Mesodermal cell (in vitro differentiated cells): ENCODE data around the gene ITGA2.
"Not testable (repeated sequence)": the region's sequence is repeated elsewhere in the genome, so short reads cannot be mapped to it uniquely, and the experiment has no call there.

Source experiments
- H3K27ac ChIP-seq: 2 replicates; pipeline ENCODE4 v1.7.0; 2013; ENCODE audit warnings: mild to moderate bottlenecking, low read depth, low read length, moderate library complexity; ENCODE audit not compliant: severe bottlenecking
- H3K36me3 ChIP-seq: 2 replicates; pipeline ENCODE4 v1.7.1; 2013; ENCODE audit warnings: mild to moderate bottlenecking, low read length, moderate library complexity; ENCODE audit not compliant: control insufficient read depth, insufficient read depth
- H3K4me1 ChIP-seq: one replicate; pipeline ENCODE4 v1.7.1; 2013; ENCODE audit warnings: mild to moderate bottlenecking, low read length; ENCODE audit not compliant: insufficient read depth, control insufficient read depth, poor library complexity, severe bottlenecking
- H3K4me3 ChIP-seq: 2 replicates; pipeline ENCODE4 v1.7.0; 2013; ENCODE audit warnings: low read length, control low read depth, mild to moderate bottlenecking; ENCODE audit not compliant: insufficient read depth, poor library complexity, severe bottlenecking; ENCODE audit errors: extremely low read depth
- H3K9me3 ChIP-seq: 2 replicates; pipeline ENCODE4 v1.7.1; 2013; ENCODE audit warnings: mild to moderate bottlenecking, low read length, moderate library complexity; ENCODE audit not compliant: control insufficient read depth
- WGBS, 2 experiments: methylation state at CpG; one replicate each; pipeline ENCODE4 v1.1.5; 2013; ENCODE audit warnings: missing lambda C conversion rate in 2 of 2; ENCODE audit not compliant: insufficient coverage in 2 of 2; 5-methylcytosine and 5-hydroxymethylcytosine counted together

Gene ITGA2

DNA sequence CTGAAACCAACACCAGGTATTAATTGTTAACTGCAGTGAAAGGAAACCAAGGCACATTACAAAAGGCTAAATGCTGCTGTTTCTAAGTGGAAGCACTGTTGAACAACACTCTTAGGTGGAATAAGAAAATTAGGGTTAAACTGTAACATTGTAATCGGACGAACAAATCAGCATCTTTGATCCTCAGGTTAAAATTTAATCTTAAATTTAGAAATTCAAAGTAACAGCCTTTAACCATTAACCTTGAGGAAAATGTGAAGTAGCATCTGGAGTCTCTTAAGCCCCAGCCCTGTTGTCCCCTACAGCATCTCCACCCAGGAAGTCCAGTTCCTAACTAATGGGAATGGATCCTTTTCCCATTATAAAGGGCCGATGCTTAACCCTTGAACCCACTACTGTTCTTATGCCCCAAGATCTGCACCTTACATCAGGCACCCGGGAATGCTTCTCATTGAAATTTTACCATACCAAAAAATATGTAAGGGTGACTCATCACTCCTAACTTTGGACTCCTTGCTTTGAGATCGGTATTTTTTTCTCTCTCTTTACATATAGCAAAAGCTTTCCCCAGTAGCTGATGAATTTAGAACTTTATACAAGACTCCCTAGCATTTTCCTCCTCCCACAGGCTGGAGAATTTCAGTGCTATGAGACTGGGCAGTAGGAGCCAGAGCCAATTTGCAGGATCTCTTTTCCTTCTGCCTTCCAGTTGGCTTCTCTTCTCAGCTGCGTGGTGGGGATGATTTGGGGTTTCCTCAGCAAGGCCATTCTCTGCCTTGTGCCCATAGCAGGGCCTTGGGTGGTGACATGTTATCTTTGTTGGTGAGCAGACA is 32.0 kb upstream of the ITGA2 start:
- Histone ChIP-seq H3K4me3 (no peak overlapping the region), H3K36me3 (peaks cover 12% of the 10 kb centered on the region), H3K4me1 (no peaks in the 10 kb centered on the region), H3K9me3 (no peaks in the 10 kb centered on the region), H3K27ac (no peak overlapping the region)
- 88 to 95% methylated on average over 2 to 3 of the region's 6 CpGs for WGBS, 2 experiments

- peaks cover 2% of the 10 kb centered on the region for H3K36me3 ChIP-seq
- H3K27ac ChIP-seq = no peak overlapping the region
- no peaks in the 10 kb centered on the region for H3K9me3 ChIP-seq
- H3K4me3 ChIP-seq = no peak overlapping the region
- WGBS, 2 experiments = 88 to 94% methylated on average over 2 of the region's 2 CpGs
- H3K4me1 ChIP-seq = no peaks in the 10 kb centered on the region
These were observed 27.9 kb upstream of the ITGA2 start for GRCh38 chr5:52961274-52961681.

- 100% methylated on average over 1 of the region's 1 CpG; no CpG with 5 or more reads in 1 of the 2 experiments for WGBS, 2 experiments
- H3K4me1 ChIP-seq = no peaks in the 10 kb centered on the region
- no peaks in the 10 kb centered on the region for H3K36me3 ChIP-seq
- no peak overlapping the region for H3K27ac ChIP-seq
- H3K4me3 ChIP-seq = no peak overlapping the region
- no peaks in the 10 kb centered on the region for H3K9me3 ChIP-seq
These were observed 25.5 kb upstream of the ITGA2 start for GRCh38 chr5:52963636-52964035.

GRCh38 chr5:52964138-52964537 is 25.0 kb upstream of the ITGA2 start:
- Histone ChIP-seq H3K4me1 (no peaks in the 10 kb centered on the region), H3K27ac (no peak overlapping the region), H3K9me3 (no peaks in the 10 kb centered on the region), H3K36me3 (no peaks in the 10 kb centered on the region), H3K4me3 (no peak overlapping the region)
- 100% methylated on average over 1 of the region's 1 CpG; no CpG with 5 or more reads in 1 of the 2 experiments for WGBS, 2 experiments

DNA sequence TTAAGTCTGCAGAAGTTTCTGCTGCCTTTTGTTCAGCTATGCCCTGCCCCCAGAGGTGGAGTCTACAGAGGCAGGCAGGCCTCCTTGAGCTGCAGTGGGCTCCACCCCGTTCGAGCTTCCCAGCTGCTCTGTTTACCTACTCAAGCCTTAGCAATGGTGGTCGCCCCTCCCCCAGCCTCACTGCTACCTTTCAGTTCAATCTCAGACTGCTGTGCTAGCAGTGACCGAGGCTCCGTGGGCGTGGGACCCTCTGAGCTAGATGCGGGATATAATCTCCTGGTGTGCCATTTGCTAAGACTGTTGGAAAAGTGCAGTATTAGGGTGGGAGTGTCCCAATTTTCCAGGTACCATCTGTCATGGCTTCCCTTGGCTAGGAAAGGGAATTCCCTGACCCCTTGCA is 13.0 kb upstream of the ITGA2 start:
- not testable (repeated sequence) for H3K4me1 ChIP-seq, H3K36me3 ChIP-seq, H3K27ac ChIP-seq, H3K4me3 ChIP-seq
- H3K9me3 ChIP-seq = peaks cover 15% of the 10 kb centered on the region
- WGBS, 2 experiments = 43 to 62% methylated on average over 3 of the region's 7 CpGs

DNA sequence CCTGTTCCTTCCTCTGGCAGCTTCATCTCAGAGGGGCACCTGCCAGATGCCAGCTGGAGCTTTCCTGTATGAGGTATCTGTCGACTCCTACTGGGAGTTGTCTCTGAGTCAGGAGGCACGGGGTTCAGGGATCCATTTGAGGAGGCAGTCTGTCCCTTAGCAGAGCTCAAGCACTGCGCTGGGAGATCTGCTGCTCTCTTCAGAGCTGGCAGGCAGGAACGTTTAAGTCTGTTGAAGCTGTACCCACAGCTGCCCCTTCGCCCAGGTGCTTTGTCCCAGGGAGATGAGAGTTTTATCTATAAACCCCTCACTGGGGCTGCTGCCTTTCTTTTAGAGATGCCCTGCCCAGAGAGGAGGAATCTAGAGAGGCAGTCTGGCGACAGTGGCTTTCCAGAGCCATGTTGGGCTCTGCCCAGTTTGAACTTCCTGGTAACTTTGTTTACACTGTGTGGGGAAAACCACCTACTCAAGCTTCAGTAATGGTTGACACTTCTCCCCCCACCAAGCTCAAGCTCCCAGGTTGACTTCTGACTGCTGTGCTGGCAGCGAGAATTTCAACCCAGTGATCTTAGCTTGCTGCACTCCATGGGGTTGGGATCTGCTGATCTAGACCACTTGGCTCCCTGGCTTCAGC is 11.8 kb upstream of the ITGA2 start:
- peaks cover 3% of the 10 kb centered on the region for H3K4me1 ChIP-seq
- H3K9me3 ChIP-seq = peaks cover 15% of the 10 kb centered on the region
- 89 to 95% methylated on average over 6 of the region's 7 CpGs for WGBS, 2 experiments
- H3K36me3 ChIP-seq = no peaks in the 10 kb centered on the region
- no peak overlapping the region for H3K27ac ChIP-seq
- H3K4me3 ChIP-seq = no peak overlapping the region

DNA sequence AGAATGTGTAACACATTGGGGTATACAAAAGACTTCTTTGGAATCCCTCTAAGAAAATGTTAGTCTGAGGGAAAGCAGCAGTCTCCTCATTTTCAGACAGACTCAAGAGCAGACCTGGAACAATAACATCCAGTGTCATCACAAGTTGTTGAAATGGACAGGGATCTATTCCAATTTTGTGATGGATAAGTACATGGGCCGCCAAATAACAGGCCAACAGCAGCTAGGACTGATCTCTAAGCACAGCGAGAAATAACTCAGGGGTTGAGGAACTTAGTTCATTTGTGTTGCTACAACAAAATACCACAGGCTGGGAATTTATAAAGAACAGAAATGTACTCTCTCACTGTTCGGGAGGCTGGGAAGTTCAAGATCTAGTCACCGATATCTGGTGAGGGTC is 7.6 kb upstream of the ITGA2 start:
- no peak overlapping the region for H3K4me3 ChIP-seq
- H3K4me1 ChIP-seq = peaks cover 16% of the 10 kb centered on the region
- WGBS, 2 experiments = 94 to 100% methylated on average over 3 to 4 of the region's 4 CpGs
- peaks cover 16% of the 10 kb centered on the region for H3K9me3 ChIP-seq
- H3K27ac ChIP-seq = no peak overlapping the region
- H3K36me3 ChIP-seq = no peaks in the 10 kb centered on the region

- peak overlapping the region; percentile 81 for H3K27ac ChIP-seq
- 78 to 89% methylated on average over 1 to 3 of the region's 3 CpGs for WGBS, 2 experiments
- H3K4me1 ChIP-seq = peaks cover 28% of the 10 kb centered on the region
- H3K9me3 ChIP-seq = peaks cover 4% of the 10 kb centered on the region
- no peak overlapping the region for H3K4me3 ChIP-seq
- no peaks in the 10 kb centered on the region for H3K36me3 ChIP-seq
These were observed 5.2 kb upstream of the ITGA2 start for GRCh38 chr5:52983731-52984636.

GRCh38 chr5:52985306-52985705 is 3.8 kb upstream of the ITGA2 start:
- 95% methylated on average over 3 of the region's 3 CpGs for WGBS, 2 experiments
- H3K9me3 ChIP-seq = peaks cover 4% of the 10 kb centered on the region
- H3K36me3 ChIP-seq = no peaks in the 10 kb centered on the region
- H3K4me3 ChIP-seq = no peak overlapping the region
- H3K4me1 ChIP-seq = peaks cover 25% of the 10 kb centered on the region
- no peak overlapping the region for H3K27ac ChIP-seq

GRCh38 chr5:52987711-52988331 is 1.3 kb upstream of the ITGA2 start:
- 74 to 77% methylated on average over 4 of the region's 4 CpGs for WGBS, 2 experiments
- Histone ChIP-seq H3K36me3 (peaks cover 8% of the 10 kb centered on the region), H3K9me3 (peaks cover 4% of the 10 kb centered on the region), H3K4me3 (no peak overlapping the region), H3K4me1 (peaks cover 35% of the 10 kb centered on the region), H3K27ac (peak overlapping the region; percentile 47)
